Cardiac muscle cell (in vitro differentiated cells and primary cell): Measurements from ENCODE around the gene COQ5. TPM values are rescaled to one million over a fixed set of nuclear protein-coding genes. Genes with fewer than 3 reads are reported as not detected.
A peak's percentile ranks its signal among the peaks of the same experiment; 100 is the strongest.

Experiments used
- DNase-seq, 2 donors: peaks; one replicate each; pipeline versions ENCODE4 v3.0.0 to v3.0.0-alpha.2; 2010 to 2017; ENCODE audit warnings: low read depth in 1 of 2, low spot score in 1 of 2
- H3K27ac ChIP-seq: fragments of 200-600 bp; sonication (generic); 2 replicates; pipeline ENCODE4 v1.5.1; 2016
- H3K27me3 ChIP-seq: fragments of 200-600 bp; sonication (generic); 2 replicates; pipeline ENCODE4 v1.6.0; 2016; ENCODE audit warnings: control low read depth
- H3K36me3 ChIP-seq: fragments of 200-600 bp; sonication (generic); 2 replicates; pipeline ENCODE4 v1.5.1; 2016; ENCODE audit warnings: control low read depth
- H3K4me1 ChIP-seq: fragments of 200-600 bp; sonication (generic); 2 replicates; pipeline ENCODE4 v1.8.1; 2017; ENCODE audit warnings: low read depth, mild to moderate bottlenecking, mixed run types
- H3K4me3 ChIP-seq: fragments of 200-600 bp; sonication (generic); 2 replicates; pipeline ENCODE4 v1.5.1; 2016; ENCODE audit warnings: mild to moderate bottlenecking
- H3K9me3 ChIP-seq: fragments of 200-600 bp; sonication (generic); 2 replicates; pipeline ENCODE4 v1.5.1; 2017; ENCODE audit warnings: low read depth, mild to moderate bottlenecking, control low read depth
- CTCF ChIP-seq: IDR thresholded peaks from 2 replicates; pipeline ENCODE4 v1.5.1; 2012; ENCODE audit warnings: low read depth, mild to moderate bottlenecking, low read length
- polyA plus RNA-seq: library from polyadenylated mRNA; unstranded; fragments of >200 nt; fragmentation: Nextera tagmentation; extraction: Ambion mirVana; gene quantifications from 2 replicates; pipeline ENCODE4 v1.2.1, GENCODE V29; 2016
- total RNA-seq: library from RNA; depleted of rRNA; stranded (reverse); fragments of >200 nt; gene quantifications from 2 replicates; pipeline ENCODE4 v1.2.3, GENCODE V29; 2016

The COQ5 gene
- total and polyA plus RNA-seq, 2 experiments from 2014 or later: 67.2 to 99.3 TPM

- no peak overlapping the region for H3K27ac ChIP-seq
- no peak overlapping the region for H3K4me3 ChIP-seq
- H3K27me3 ChIP-seq: no peaks in the 10 kb centered on the region
- DNase-seq: peak in 1 of 2 donors; percentile 22
- H3K36me3 ChIP-seq: no peaks in the 10 kb centered on the region
- peaks cover 4% of the 10 kb centered on the region for H3K4me1 ChIP-seq
- no peak for TF ChIP-seq CTCF
- no peaks in the 10 kb centered on the region for H3K9me3 ChIP-seq
Measured at GRCh38 chr12:120472521-120472920, 56.4 kb downstream of the COQ5 start.

- Histone ChIP-seq H3K9me3 (no peaks in the 10 kb centered on the region), H3K27me3 (no peaks in the 10 kb centered on the region), H3K27ac (peak overlapping the region; percentile 44), H3K4me1 (peaks cover 4% of the 10 kb centered on the region), H3K36me3 (peaks cover 17% of the 10 kb centered on the region), H3K4me3 (peak overlapping the region; percentile 81)
- peak; percentile 7 to 30 for DNase-seq
- no peak for TF ChIP-seq CTCF
Measured at GRCh38 chr12:120470150-120470784, 58.7 kb downstream of the COQ5 start.

- Histone ChIP-seq H3K9me3 (no peaks in the 10 kb centered on the region), H3K4me3 (peak within 1 kb of the TSS; percentile 81), H3K27ac (peak within 1 kb of the TSS; percentile 92), H3K36me3 (peaks cover 23% of the 10 kb centered on the region), H3K4me1 (peaks cover 4% of the 10 kb centered on the region), H3K27me3 (no peaks in the 10 kb centered on the region)
- TF ChIP-seq CTCF: peak; percentile 91
- peak; percentile 98 for DNase-seq
Measured at GRCh38 chr12:120469450-120470149, 59.4 kb downstream of the COQ5 start, which contains the start of gene SRSF9. Gene SRSF9, minus strand, starts transcription at chr12:120469748. Its CDS starts 139 bp downstream, at chr12:120469609.

GRCh38 chr12:120468821-120469449 is 60.0 kb downstream of the COQ5 start:
- TF ChIP-seq CTCF: no peak
- Histone ChIP-seq H3K4me3 (peak overlapping the region; percentile 81), H3K27me3 (no peaks in the 10 kb centered on the region), H3K9me3 (no peaks in the 10 kb centered on the region), H3K27ac (peak overlapping the region; percentile 92), H3K36me3 (peaks cover 29% of the 10 kb centered on the region), H3K4me1 (peaks cover 4% of the 10 kb centered on the region)
- no peak for DNase-seq

GRCh38 chr12:120468325-120468820 is 60.6 kb downstream of the COQ5 start:
- TF ChIP-seq CTCF: no peak
- Histone ChIP-seq H3K9me3 (no peaks in the 10 kb centered on the region), H3K4me1 (peaks cover 4% of the 10 kb centered on the region), H3K27ac (peak overlapping the region; percentile 92), H3K36me3 (peaks cover 35% of the 10 kb centered on the region), H3K27me3 (no peaks in the 10 kb centered on the region), H3K4me3 (peak overlapping the region; percentile 81)
- DNase-seq: peak; percentile 59 to 78
